Measurements from ENCODE around the gene NPNT. TPM values are rescaled to one million over a fixed set of nuclear protein-coding genes. Genes with fewer than 3 reads are reported as not detected.

Gene NPNT
- total RNA-seq, 2 experiments from 2014 or later, result not detected

DNA sequence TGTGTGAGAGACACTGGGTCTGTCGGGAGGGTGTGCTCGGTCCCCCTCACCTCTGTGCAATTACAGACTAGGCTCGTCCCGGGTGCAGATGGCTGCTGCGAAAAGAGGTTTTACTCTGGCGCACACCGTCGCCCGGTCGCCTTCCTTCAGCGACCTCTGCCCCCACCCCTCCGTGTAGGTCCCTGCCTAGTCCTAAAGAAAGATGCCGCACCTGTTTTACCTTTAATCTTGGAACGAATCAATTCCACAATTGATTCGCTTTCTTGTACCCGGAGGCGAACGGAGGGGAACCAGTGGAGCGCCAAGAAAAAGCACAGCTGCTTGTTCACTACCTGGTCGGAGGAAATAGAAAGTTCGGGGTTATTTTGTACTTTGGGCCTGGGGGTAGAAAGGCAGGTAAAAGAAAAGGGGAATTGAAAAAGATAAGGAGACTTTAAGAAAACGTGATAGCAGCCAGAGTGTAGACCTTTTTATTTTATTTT is 1.2 kb downstream of the NPNT start:
- Mint-ChIP-seq H3K27ac (no peak overlapping the region), H3K27me3 (peaks cover 67% of the 10 kb centered on the region), H3K9me3 (no peaks in the 10 kb centered on the region), H3K36me3 (ENCODE audit: low read depth) (no peaks in the 10 kb centered on the region), H3K4me3 (no peak overlapping the region), H3K4me1 (peaks cover 7% of the 10 kb centered on the region)
- ChIA-PET CTCF (no interaction called here), POLR2A (no interaction called here)
- no peak for DNase-seq

DNA sequence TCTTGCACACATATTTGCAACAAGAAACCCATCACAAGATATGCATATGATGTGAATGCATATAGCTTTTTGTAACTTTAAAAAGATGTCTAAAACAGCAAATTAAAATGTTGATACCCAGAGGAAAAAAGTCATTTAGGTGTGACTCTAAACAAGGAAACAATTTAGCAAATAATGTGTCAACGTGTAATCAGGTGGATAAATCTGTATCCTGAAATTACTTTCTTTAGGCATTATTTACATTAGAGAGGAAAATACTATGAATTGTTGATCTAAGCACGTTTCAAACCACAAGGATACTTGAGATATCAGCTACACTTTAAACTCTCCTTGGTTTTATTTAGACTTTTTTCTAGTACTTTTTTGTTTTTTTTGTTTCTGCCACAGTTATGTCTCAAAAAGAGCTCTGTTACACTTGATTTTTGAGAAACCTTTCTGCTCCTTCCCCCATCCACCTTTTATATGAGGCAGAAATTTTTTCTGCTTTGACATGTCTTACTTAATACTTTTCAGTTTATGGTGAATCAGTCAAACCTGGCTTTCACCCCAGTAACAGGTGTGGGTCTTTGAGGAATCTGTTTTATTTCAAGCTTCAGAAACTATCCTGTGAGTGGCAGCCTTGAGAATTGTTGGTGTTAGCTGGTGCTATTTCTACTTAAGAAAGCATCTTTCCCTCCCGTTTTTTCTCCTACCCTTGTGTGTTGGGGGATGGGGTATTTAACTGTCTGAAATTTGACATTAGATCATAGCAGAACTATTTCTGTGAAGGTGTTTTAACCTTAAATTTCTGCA is 1.9 kb downstream of the NPNT start:
- ChIA-PET CTCF (no interaction called here), POLR2A (no interaction called here)
- Mint-ChIP-seq H3K27me3 (peaks cover 62% of the 10 kb centered on the region), H3K9me3 (no peaks in the 10 kb centered on the region), H3K27ac (no peak overlapping the region), H3K4me1 (peaks cover 7% of the 10 kb centered on the region), H3K36me3 (ENCODE audit: low read depth) (no peaks in the 10 kb centered on the region), H3K4me3 (no peak overlapping the region)
- DNase-seq, result no peak

GRCh38 chr4:105900541-105900940 is 5.3 kb downstream of the NPNT start:
- CTCF ChIA-PET, result no interaction called here
- Mint-ChIP-seq H3K4me3 (no peak overlapping the region), H3K36me3 (ENCODE audit: low read depth) (no peaks in the 10 kb centered on the region), H3K4me1 (peaks cover 4% of the 10 kb centered on the region), H3K27me3 (peaks cover 39% of the 10 kb centered on the region), H3K27ac (no peak overlapping the region), H3K9me3 (no peaks in the 10 kb centered on the region)
- POLR2A ChIA-PET, result no interaction called here
- DNase-seq, result no peak

- H3K27ac Mint-ChIP-seq, result no peak overlapping the region
- H3K27me3 Mint-ChIP-seq, result peaks cover 20% of the 10 kb centered on the region
- DNase-seq, result no peak
- CTCF ChIA-PET, result interaction anchor here (1.4 kb wide), 1 partner anchor 10 kb away, joined by 3 read pairs; no protein-coding TSS in a partner anchor
- H3K4me3 Mint-ChIP-seq, result no peak overlapping the region
- POLR2A ChIA-PET, result no interaction called here
- no peaks in the 10 kb centered on the region for H3K4me1 Mint-ChIP-seq
- no peaks in the 10 kb centered on the region for H3K9me3 Mint-ChIP-seq
- no peaks in the 10 kb centered on the region for H3K36me3 Mint-ChIP-seq (ENCODE audit: low read depth)
Observed at GRCh38 chr4:105902550-105903262, 7.4 kb downstream of the NPNT start.

DNA sequence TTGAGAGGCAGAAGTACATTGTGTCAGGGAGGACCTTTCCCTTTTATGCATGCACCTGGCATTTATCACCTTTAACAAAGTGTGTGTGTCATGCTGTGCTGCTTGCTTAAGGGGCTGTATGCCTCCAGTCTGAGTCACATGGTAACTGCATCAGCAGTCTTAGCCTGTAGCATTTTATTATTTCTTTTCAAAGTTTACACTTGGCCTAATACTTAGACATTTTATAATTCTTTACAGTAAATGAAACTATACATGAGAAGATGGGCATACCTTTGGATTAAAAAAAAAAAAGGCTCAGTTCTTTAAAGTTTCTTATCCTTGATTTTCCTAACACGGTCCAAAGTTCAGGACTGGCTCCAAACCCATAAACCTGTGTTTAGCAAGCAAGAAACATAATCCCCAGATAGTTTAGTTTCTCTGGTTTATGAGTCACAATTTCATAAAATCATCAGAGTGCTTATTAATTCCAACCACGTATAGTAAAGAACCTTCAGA is 14.6 kb downstream of the NPNT start:
- CTCF ChIA-PET, result no interaction called here
- Mint-ChIP-seq H3K4me3 (no peak overlapping the region), H3K27ac (no peak overlapping the region), H3K4me1 (no peaks in the 10 kb centered on the region), H3K9me3 (no peaks in the 10 kb centered on the region), H3K27me3 (peaks cover 2% of the 10 kb centered on the region), H3K36me3 (ENCODE audit: low read depth) (no peaks in the 10 kb centered on the region)
- DNase-seq, result no peak
- POLR2A ChIA-PET, result no interaction called here

- H3K4me1 Mint-ChIP-seq, result no peaks in the 10 kb centered on the region
- ChIA-PET POLR2A (no interaction called here), CTCF (no interaction called here)
- peaks cover 2% of the 10 kb centered on the region for H3K27me3 Mint-ChIP-seq
- no peaks in the 10 kb centered on the region for H3K36me3 Mint-ChIP-seq (ENCODE audit: low read depth)
- no peaks in the 10 kb centered on the region for H3K9me3 Mint-ChIP-seq
- no peak overlapping the region for H3K27ac Mint-ChIP-seq
- no peak overlapping the region for H3K4me3 Mint-ChIP-seq
- no peak for DNase-seq
Observed at GRCh38 chr4:105911426-105911825, 16.2 kb downstream of the NPNT start.

DNA sequence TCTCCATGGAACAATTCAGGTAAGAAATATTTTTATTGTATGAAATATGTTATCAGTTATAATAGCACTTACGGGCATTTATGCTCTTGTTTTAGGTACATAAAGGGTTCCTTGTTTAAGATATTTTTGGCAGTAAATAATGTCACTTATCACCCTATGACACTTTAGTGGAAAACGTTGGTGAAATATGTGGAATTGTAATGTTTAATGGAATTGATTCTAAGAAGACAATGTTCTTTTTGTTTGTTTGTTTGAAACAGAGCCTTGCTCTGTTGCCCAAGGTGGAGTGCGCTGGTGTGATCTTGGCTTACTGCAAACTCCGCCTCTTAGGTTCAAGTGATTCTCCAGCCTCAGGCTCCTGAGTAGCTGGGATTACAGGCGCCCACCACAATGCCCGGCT is 17.4 kb downstream of the NPNT start:
- Mint-ChIP-seq H3K36me3 (ENCODE audit: low read depth) (no peaks in the 10 kb centered on the region), H3K4me1 (no peaks in the 10 kb centered on the region), H3K27me3 (peaks cover 2% of the 10 kb centered on the region), H3K27ac (no peak overlapping the region), H3K9me3 (no peaks in the 10 kb centered on the region), H3K4me3 (no peak overlapping the region)
- ChIA-PET POLR2A (no interaction called here), CTCF (no interaction called here)
- no peak for DNase-seq

- H3K27me3 Mint-ChIP-seq, result no peaks in the 10 kb centered on the region
- no peak overlapping the region for H3K4me3 Mint-ChIP-seq
- ChIA-PET POLR2A (no interaction called here), CTCF (no interaction called here)
- H3K4me1 Mint-ChIP-seq, result no peaks in the 10 kb centered on the region
- no peaks in the 10 kb centered on the region for H3K36me3 Mint-ChIP-seq (ENCODE audit: low read depth)
- H3K27ac Mint-ChIP-seq, result no peak overlapping the region
- no peak for DNase-seq
- H3K9me3 Mint-ChIP-seq, result no peaks in the 10 kb centered on the region
Observed at GRCh38 chr4:105917171-105917685, 22.0 kb downstream of the NPNT start.

GRCh38 chr4:105921301-105921700 is 26.0 kb downstream of the NPNT start:
- Mint-ChIP-seq H3K4me1 (no peaks in the 10 kb centered on the region), H3K36me3 (ENCODE audit: low read depth) (no peaks in the 10 kb centered on the region), H3K27ac (no peak overlapping the region), H3K9me3 (no peaks in the 10 kb centered on the region), H3K4me3 (no peak overlapping the region), H3K27me3 (no peaks in the 10 kb centered on the region)
- no peak for DNase-seq
- CTCF ChIA-PET, result no interaction called here
- POLR2A ChIA-PET, result no interaction called here

DNA sequence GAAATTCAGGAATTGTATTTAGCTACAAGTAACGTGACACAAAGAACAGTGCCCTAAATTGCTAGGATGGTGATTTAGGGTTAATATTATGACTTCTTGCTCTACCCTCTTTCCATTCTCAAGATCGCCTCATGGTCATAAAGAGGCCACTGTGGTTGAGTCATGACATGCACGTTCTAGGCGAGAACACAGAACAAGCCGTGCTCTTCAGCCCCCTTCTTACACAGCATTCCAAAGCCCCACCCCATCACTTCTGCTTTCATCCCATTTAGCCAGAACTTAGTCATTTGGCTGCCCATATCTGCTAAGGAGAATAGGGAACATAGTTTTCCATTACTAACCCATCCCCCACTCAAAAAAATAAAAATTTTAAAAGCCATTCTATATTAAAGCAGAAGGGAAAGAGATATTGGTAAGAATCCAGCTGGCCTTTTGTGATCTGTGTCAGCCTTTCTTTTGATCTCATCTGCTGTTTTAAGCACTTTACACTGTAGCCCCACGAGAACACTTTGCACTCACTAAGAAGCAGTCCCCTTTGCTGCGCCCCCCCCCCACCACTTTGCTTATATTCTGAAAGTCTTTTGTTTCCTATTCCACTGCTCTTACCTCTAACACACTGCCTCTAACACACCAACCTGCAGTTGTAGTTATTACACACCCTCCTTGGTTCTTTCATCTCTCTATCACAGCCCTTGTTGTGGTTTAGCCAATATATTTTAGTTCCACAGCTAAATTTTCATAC is 28.4 kb downstream of the NPNT start:
- Mint-ChIP-seq H3K36me3 (ENCODE audit: low read depth) (no peaks in the 10 kb centered on the region), H3K27me3 (no peaks in the 10 kb centered on the region), H3K4me1 (no peaks in the 10 kb centered on the region), H3K9me3 (no peaks in the 10 kb centered on the region), H3K27ac (no peak overlapping the region), H3K4me3 (no peak overlapping the region)
- CTCF ChIA-PET, result no interaction called here
- POLR2A ChIA-PET, result no interaction called here
- DNase-seq, result no peak

DNA sequence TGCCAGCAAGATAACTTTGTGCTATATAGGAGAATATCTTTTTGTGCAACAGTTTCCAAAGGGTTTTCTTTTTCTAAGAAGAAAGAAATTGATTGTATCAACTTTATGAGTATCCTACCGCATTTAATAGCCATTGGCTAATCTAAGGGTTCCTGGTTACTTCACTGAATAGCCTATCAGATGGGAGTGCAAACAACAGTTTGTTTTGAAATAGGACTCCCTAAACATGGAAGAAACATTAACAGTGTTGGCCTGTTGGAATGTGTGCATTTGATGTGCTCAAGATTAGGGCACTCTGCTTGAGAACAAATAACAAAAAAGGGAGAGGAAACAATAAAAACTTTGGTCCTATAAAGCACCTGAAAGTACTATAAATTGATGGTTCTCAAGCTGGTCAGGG is 29.1 kb downstream of the NPNT start:
- DNase-seq, result no peak
- H3K36me3 Mint-ChIP-seq (ENCODE audit: low read depth), result no peaks in the 10 kb centered on the region
- ChIA-PET POLR2A (no interaction called here), CTCF (no interaction called here)
- H3K4me1 Mint-ChIP-seq, result no peaks in the 10 kb centered on the region
- H3K27me3 Mint-ChIP-seq, result no peaks in the 10 kb centered on the region
- H3K27ac Mint-ChIP-seq, result no peak overlapping the region
- H3K9me3 Mint-ChIP-seq, result no peaks in the 10 kb centered on the region
- H3K4me3 Mint-ChIP-seq, result no peak overlapping the region

- ChIA-PET CTCF (no interaction called here), POLR2A (no interaction called here)
- DNase-seq, result no peak
- H3K9me3 Mint-ChIP-seq, result no peaks in the 10 kb centered on the region
- H3K27me3 Mint-ChIP-seq, result no peaks in the 10 kb centered on the region
- no peaks in the 10 kb centered on the region for H3K4me1 Mint-ChIP-seq
- no peak overlapping the region for H3K27ac Mint-ChIP-seq
- H3K4me3 Mint-ChIP-seq, result no peak overlapping the region
- H3K36me3 Mint-ChIP-seq (ENCODE audit: low read depth), result no peaks in the 10 kb centered on the region
Observed at GRCh38 chr4:105930698-105931097, 35.4 kb downstream of the NPNT start.

GRCh38 chr4:105933083-105933482 is 37.8 kb downstream of the NPNT start:
- CTCF ChIA-PET, result no interaction called here
- no peaks in the 10 kb centered on the region for H3K9me3 Mint-ChIP-seq
- no peak overlapping the region for H3K4me3 Mint-ChIP-seq

More at GRCh38 chr4:105933083-105933482, 37.8 kb downstream of the NPNT start:
- H3K36me3 Mint-ChIP-seq (ENCODE audit: low read depth), result no peaks in the 10 kb centered on the region
- no peaks in the 10 kb centered on the region for H3K4me1 Mint-ChIP-seq
- no peak overlapping the region for H3K27ac Mint-ChIP-seq
- no peak for DNase-seq
- POLR2A ChIA-PET, result no interaction called here
- no peaks in the 10 kb centered on the region for H3K27me3 Mint-ChIP-seq

All from activated CD4-positive, alpha-beta memory T cell treated with anti-CD3 and anti-CD28 coated beads, Interleukin-2, amount 10 ng/mL, durations not matched to agents 7 days and 5 days (primary cell).